K562 (cell line): ENCODE measurements around the gene RNPEP. TPM values are rescaled to one million over a fixed set of nuclear protein-coding genes. Genes with fewer than 3 reads are reported as not detected.

Experiments
- CBX2 ChIP-seq: fragments of 200-600 bp; sonication (generic); IDR thresholded peaks from one replicate; pipeline ENCODE4 v1.6.1; 2012; ENCODE audit warnings: mild to moderate bottlenecking, low read length, inconsistent platforms; ENCODE audit not compliant: insufficient read depth, poor library complexity, severe bottlenecking
- FIP1L1 ChIP-seq: fragments of 200-400 bp; formaldehyde crosslinking; IDR thresholded peaks from 2 replicates; pipeline ENCODE4 v1.6.1; 2018; ENCODE audit warnings: mild to moderate bottlenecking, low read depth, low read length; ENCODE audit not compliant: poor library complexity, severe bottlenecking
- HDAC2 ChIP-seq: fragments of 450-650 bp; IDR thresholded peaks from 2 replicates; pipeline ENCODE4 v1.6.1; 2016; ENCODE audit warnings: mild to moderate bottlenecking
- HIVEP1 ChIP-seq: fragments of 250-450 bp; sonication (Bioruptor Pico); IDR thresholded peaks from 2 replicates; pipeline ENCODE4 v1.4.0; 2020; ENCODE audit warnings: mild to moderate bottlenecking
- IFI16 ChIP-seq: fragments of 250-450 bp; sonication (Bioruptor Pico); IDR thresholded peaks from 2 replicates; pipeline ENCODE4 v2.1.2; 2022; ENCODE audit warnings: mild to moderate bottlenecking, inconsistent platforms
- L3MBTL2 ChIP-seq: fragments of 450-650 bp; IDR thresholded peaks from 2 replicates; pipeline ENCODE4 v1.6.1; 2016; ENCODE audit warnings: mild to moderate bottlenecking, moderate library complexity
- MCM2 ChIP-seq: fragments of 450-650 bp; IDR thresholded peaks from 2 replicates; pipeline ENCODE4 v1.6.1; 2017; ENCODE audit warnings: low read depth, mild to moderate bottlenecking
- RBBP5 ChIP-seq: fragments of 200-600 bp; sonication (generic); IDR thresholded peaks from 2 replicates; pipeline ENCODE4 v1.6.1; 2012; ENCODE audit warnings: borderline replicate concordance, mild to moderate bottlenecking, low read length, control low read depth, inconsistent platforms; ENCODE audit not compliant: insufficient read depth, poor library complexity, severe bottlenecking
- RREB1 ChIP-seq: fragments of 250-450 bp; sonication (Bioruptor Pico); IDR thresholded peaks from 2 replicates; pipeline ENCODE4 v1.4.0; 2020
- TARDBP ChIP-seq: fragments of 450-650 bp; IDR thresholded peaks from 2 replicates; pipeline ENCODE4 v1.6.1; 2016
- TEAD2 ChIP-seq: fragments of 450-650 bp; IDR thresholded peaks from 2 replicates; pipeline ENCODE4 v1.6.1; 2016; ENCODE audit warnings: missing genetic modification characterization, control low read depth, missing compliant biosample characterization
- polyA plus RNA-seq, 8 experiments: library from polyadenylated mRNA; depleted of rRNA in 4 of 8; stranded (reverse) in 5 of 8; unstranded in 3 of 8; fragments of >200 nt; fragmentation: Nextera tagmentation in 2 of 8; fragmentation: Illumina TruSeq in 1 of 8; extraction: Ambion mirVana in 2 of 8; extraction: Trizol in 1 of 8; gene quantifications; 2 replicates each; pipeline versions ENCODE4 v1.2.1 to v1.2.3, GENCODE V29; 2011 to 2014; ENCODE audit warnings: inconsistent platforms in 1 of 8, missing spikeins in 1 of 8
- total RNA-seq, 7 experiments: library from RNA; depleted of rRNA in 6 of 7; stranded (reverse); fragments of >200 nt in 6 of 7; fragmentation: Illumina TruSeq in 2 of 7; extraction: Trizol in 2 of 7; gene quantifications; 2 replicates each; pipeline versions ENCODE4 v1.2.1 to v1.2.3, GENCODE V29; 2011 to 2021; ENCODE audit warnings: low replicate concordance in 1 of 7
- TF ChIP-seq, protein P1 (sequence below), 2 experiments: fragments of 450-650 bp in 1 of 2; sonication (generic) in 1 of 2; formaldehyde crosslinking in 1 of 2; IDR thresholded peaks; 2 replicates each; pipeline versions ENCODE4 v1.7.1 to v1.9.0; 2016 to 2022; ENCODE audit warnings: inconsistent platforms in 1 of 2, mild to moderate bottlenecking in 1 of 2, missing genetic modification reagents in 1 of 2

Gene RNPEP
- total and polyA plus RNA-seq, 9 of the 15 experiments (the other 6 are each of a cell fraction or from before 2014, with no cell fraction given) = 27.5 to 131 (median 63.4) TPM

DNA sequence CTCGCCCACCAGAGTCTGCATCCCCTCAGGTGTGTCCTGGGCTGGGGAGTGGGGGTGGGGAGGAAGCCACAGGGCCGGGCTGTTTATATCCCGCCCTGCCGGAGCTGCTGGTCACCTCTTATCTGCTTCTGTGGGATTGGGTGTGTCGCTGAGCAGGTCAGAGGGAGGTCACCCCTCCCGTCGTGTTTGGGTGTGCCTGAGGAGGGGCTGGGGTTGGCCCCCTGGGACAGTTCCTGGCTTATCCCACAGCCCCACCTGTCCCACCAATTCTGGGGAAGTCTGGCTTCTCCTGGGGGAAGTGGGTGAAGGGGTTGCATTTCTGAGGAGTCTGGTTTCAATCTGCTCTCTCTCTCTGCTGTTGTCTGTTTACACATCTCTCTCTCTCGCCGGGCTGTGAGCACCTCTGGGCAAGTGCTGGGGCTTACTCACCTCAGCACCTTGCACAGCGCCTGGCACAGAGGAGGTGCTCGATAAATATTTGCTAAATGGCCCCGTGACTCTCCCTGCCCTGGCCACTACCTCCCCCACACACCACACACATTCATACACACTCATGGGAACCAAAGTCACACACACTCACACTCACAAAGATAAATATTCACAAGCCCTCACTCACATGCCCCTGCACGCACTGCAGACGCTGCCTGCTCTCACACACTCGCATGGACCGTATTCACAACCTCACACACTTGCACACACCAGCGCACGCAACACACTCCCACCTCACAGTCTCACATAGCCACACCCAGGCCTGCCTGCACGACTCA is 36.2 kb downstream of the RNPEP start (continued):
- no peak for TF ChIP-seq CBX2
- no peak for TF ChIP-seq MCM2
- TF ChIP-seq HIVEP1 (CRISPR knock-in tag) = no peak
- TF ChIP-seq FIP1L1 = peak; percentile 20
- TF ChIP-seq RREB1 (CRISPR knock-in tag) = no peak
- TF ChIP-seq IFI16 = no peak
- peak; percentile 97 for TF ChIP-seq HDAC2
- TF ChIP-seq TEAD2 = no peak
- peak; percentile 50; the same call in 1 of the 2 replicates for TF ChIP-seq L3MBTL2
- TF ChIP-seq TARDBP = peak; percentile 75
- TF ChIP-seq, protein P1, sequence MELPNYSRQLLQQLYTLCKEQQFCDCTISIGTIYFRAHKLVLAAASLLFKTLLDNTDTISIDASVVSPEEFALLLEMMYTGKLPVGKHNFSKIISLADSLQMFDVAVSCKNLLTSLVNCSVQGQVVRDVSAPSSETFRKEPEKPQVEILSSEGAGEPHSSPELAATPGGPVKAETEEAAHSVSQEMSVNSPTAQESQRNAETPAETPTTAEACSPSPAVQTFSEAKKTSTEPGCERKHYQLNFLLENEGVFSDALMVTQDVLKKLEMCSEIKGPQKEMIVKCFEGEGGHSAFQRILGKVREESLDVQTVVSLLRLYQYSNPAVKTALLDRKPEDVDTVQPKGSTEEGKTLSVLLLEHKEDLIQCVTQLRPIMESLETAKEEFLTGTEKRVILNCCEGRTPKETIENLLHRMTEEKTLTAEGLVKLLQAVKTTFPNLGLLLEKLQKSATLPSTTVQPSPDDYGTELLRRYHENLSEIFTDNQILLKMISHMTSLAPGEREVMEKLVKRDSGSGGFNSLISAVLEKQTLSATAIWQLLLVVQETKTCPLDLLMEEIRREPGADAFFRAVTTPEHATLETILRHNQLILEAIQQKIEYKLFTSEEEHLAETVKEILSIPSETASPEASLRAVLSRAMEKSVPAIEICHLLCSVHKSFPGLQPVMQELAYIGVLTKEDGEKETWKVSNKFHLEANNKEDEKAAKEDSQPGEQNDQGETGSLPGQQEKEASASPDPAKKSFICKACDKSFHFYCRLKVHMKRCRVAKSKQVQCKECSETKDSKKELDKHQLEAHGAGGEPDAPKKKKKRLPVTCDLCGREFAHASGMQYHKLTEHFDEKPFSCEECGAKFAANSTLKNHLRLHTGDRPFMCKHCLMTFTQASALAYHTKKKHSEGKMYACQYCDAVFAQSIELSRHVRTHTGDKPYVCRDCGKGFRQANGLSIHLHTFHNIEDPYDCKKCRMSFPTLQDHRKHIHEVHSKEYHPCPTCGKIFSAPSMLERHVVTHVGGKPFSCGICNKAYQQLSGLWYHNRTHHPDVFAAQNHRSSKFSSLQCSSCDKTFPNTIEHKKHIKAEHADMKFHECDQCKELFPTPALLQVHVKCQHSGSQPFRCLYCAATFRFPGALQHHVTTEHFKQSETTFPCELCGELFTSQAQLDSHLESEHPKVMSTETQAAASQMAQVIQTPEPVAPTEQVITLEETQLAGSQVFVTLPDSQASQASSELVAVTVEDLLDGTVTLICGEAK (IDR thresholded peaks at IDR 0.05) = 0 out of 2 replicates have a peak, but pooled peaks have one; percentile 43
- TF ChIP-seq, protein P1 (CRISPR knock-in tag; IDR thresholded peaks at IDR 0.05) = no peak
- peak; percentile 65 for TF ChIP-seq RBBP5
